Endodermal cell (in vitro differentiated cells): ENCODE data around the gene RRM2. TPM values are rescaled to one million over a fixed set of nuclear protein-coding genes. Genes with fewer than 3 reads are reported as not detected.

Experiments used
- DNase-seq: peaks from one replicate; pipeline ENCODE4 v3.0.0-alpha.2; 2017
- H3K27ac ChIP-seq: 2 replicates; pipeline ENCODE4 v1.5.1; 2013; ENCODE audit warnings: mild to moderate bottlenecking, low read depth, low read length, moderate library complexity
- H3K27me3 ChIP-seq: 2 replicates; pipeline ENCODE4 v1.6.1; 2013; ENCODE audit warnings: mild to moderate bottlenecking, low read length, moderate library complexity; ENCODE audit not compliant: insufficient read depth, control insufficient read depth, poor library complexity, severe bottlenecking
- H3K36me3 ChIP-seq: 2 replicates; pipeline ENCODE4 v1.7.0; 2013; ENCODE audit warnings: mild to moderate bottlenecking, low read length, moderate library complexity; ENCODE audit not compliant: control insufficient read depth, insufficient read depth
- H3K4me1 ChIP-seq: one replicate; pipeline ENCODE4 v1.7.0; 2013; ENCODE audit warnings: low read length; ENCODE audit not compliant: control insufficient read depth, insufficient read depth
- H3K4me3 ChIP-seq: 2 replicates; pipeline ENCODE4 v1.5.1; 2013; ENCODE audit warnings: mild to moderate bottlenecking, low read length, moderate library complexity
- H3K9ac ChIP-seq: 2 replicates; pipeline ENCODE4 v1.6.1; 2013; ENCODE audit warnings: mild to moderate bottlenecking, low read length, moderate library complexity; ENCODE audit not compliant: poor library complexity, severe bottlenecking; ENCODE audit errors: extremely low read depth
- H3K9me3 ChIP-seq: 2 replicates; pipeline ENCODE4 v1.6.1; 2013; ENCODE audit warnings: mild to moderate bottlenecking, low read length, moderate library complexity; ENCODE audit not compliant: control insufficient read depth
- H3K27ac Mint-ChIP-seq: 2 replicates; pipeline ENCODE4 v1.8.0; 2020; ENCODE audit warnings: mixed read lengths
- H3K27me3 Mint-ChIP-seq: 2 replicates; pipeline ENCODE4 v1.8.0; 2021; ENCODE audit warnings: mild to moderate bottlenecking, mixed read lengths; ENCODE audit not compliant: insufficient read depth
- H3K36me3 Mint-ChIP-seq: 2 replicates; pipeline ENCODE4 v1.8.0; 2020; ENCODE audit warnings: low read depth, mixed read lengths
- H3K4me1 Mint-ChIP-seq: 2 replicates; pipeline ENCODE4 v1.8.0; 2020; ENCODE audit warnings: mixed read lengths
- H3K4me3 Mint-ChIP-seq: 2 replicates; pipeline ENCODE4 v1.8.0; 2020; ENCODE audit warnings: mild to moderate bottlenecking, moderate library complexity, mixed read lengths
- H3K9me3 Mint-ChIP-seq: 2 replicates; pipeline ENCODE4 v1.8.0; 2020; ENCODE audit warnings: mild to moderate bottlenecking, mixed read lengths
- WGBS, 2 experiments: methylation state at CpG; one replicate each; pipeline versions ENCODE4 v1.1.5 to v1.1.7; 2013; ENCODE audit warnings: missing lambda C conversion rate in 2 of 2, mixed read lengths in 1 of 2; ENCODE audit not compliant: insufficient coverage in 1 of 2, insufficient read length in 1 of 2; 5-methylcytosine and 5-hydroxymethylcytosine counted together
- total RNA-seq, 2 donors: library from RNA; stranded (reverse); fragmentation: NEBNext Ultra II Directional in 1 of 2; extraction: Animal tissue kit (Norgen Biotek cat#: 25700) in 1 of 2; gene quantifications; 2 replicates in 1 of 2; 3 replicates in 1 of 2; pipeline ENCODE4 v1.2.1, GENCODE V29; 2021
- TF ChIP-seq, protein P1 (sequence below): fragments of 200-600 bp; sonication (generic); conservative IDR thresholded peaks from 2 replicates; pipeline ENCODE4 v1.5.0; 2021; ENCODE audit warnings: antibody characterized with exemption, mild to moderate bottlenecking

RRM2 gene
- total RNA-seq, 2 donors from 2014 or later = 142 to 157 TPM

DNA sequence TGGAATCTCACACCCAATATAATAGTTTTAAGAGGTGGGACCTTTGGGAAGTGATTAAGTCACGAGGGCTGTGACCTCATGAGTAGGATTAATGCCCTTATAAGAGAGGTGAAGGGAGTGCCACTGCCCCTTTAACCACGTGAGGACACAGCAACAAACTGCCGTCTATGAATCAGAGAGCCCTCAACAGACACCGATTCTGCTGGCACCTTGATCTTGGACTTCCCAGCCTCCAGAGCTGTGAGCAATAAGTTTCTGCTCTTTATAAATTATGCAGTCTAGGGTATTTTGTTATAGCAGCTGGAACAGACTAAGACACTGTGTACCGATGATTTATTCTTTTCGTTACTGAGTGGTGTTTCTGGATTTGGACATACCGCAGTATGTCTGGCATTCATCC lies 56.2 kb downstream of the RRM2 start:
- Mint-ChIP-seq H3K27ac (no peak overlapping the region), H3K36me3 (peaks cover 4% of the 10 kb centered on the region), H3K27me3 (no peaks in the 10 kb centered on the region), H3K9me3 (peaks cover 3% of the 10 kb centered on the region), H3K4me3 (no peak overlapping the region), H3K4me1 (no peaks in the 10 kb centered on the region)
- Histone ChIP-seq H3K9me3 (no peaks in the 10 kb centered on the region), H3K27ac (no peak overlapping the region), H3K4me3 (no peak overlapping the region), H3K4me1 (no peaks in the 10 kb centered on the region), H3K27me3 (no peaks in the 10 kb centered on the region), H3K36me3 (no peaks in the 10 kb centered on the region), H3K9ac (no peak overlapping the region)
- TF ChIP-seq, protein P1, sequence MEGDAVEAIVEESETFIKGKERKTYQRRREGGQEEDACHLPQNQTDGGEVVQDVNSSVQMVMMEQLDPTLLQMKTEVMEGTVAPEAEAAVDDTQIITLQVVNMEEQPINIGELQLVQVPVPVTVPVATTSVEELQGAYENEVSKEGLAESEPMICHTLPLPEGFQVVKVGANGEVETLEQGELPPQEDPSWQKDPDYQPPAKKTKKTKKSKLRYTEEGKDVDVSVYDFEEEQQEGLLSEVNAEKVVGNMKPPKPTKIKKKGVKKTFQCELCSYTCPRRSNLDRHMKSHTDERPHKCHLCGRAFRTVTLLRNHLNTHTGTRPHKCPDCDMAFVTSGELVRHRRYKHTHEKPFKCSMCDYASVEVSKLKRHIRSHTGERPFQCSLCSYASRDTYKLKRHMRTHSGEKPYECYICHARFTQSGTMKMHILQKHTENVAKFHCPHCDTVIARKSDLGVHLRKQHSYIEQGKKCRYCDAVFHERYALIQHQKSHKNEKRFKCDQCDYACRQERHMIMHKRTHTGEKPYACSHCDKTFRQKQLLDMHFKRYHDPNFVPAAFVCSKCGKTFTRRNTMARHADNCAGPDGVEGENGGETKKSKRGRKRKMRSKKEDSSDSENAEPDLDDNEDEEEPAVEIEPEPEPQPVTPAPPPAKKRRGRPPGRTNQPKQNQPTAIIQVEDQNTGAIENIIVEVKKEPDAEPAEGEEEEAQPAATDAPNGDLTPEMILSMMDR = no peak
- WGBS, 2 experiments = 91 to 93% methylated on average over 7 of the region's 7 CpGs
- DNase-seq = no peak

DNA sequence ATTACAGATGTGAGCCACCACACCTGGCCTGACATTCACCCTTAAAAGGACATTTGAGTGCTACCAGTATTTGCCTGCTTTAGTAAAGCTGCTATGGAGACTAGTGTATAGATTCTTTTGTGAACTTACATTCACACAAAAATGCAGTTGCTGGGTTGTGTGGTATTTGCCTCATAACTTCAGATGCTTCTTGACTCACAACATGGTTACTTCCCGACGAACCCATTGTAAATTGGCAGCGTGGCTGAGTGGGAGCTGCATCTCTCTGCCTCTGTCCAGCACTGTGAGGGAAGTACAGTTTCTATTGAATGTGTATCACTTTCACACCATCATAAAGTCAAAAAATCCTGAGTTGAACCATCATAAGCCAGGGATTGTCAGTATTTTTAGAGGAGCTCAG lies 56.9 kb downstream of the RRM2 start:
- H3K9me3 ChIP-seq = no peaks in the 10 kb centered on the region
- no peaks in the 10 kb centered on the region for H3K4me1 ChIP-seq
- DNase-seq = no peak
- no peak overlapping the region for H3K27ac Mint-ChIP-seq
- no peaks in the 10 kb centered on the region for H3K27me3 ChIP-seq
- TF ChIP-seq, protein P1 = no peak
- H3K4me3 ChIP-seq = no peak overlapping the region
- no peak overlapping the region for H3K9ac ChIP-seq
- no peaks in the 10 kb centered on the region for H3K27me3 Mint-ChIP-seq
- peaks cover 3% of the 10 kb centered on the region for H3K9me3 Mint-ChIP-seq
- H3K4me1 Mint-ChIP-seq = no peaks in the 10 kb centered on the region
- WGBS, 2 experiments = 83% methylated on average over 3 of the region's 3 CpGs; no CpG with 5 or more reads in 1 of the 2 experiments
- H3K36me3 Mint-ChIP-seq = peaks cover 4% of the 10 kb centered on the region
- H3K27ac ChIP-seq = peak overlapping the region; percentile 83
- H3K36me3 ChIP-seq = no peaks in the 10 kb centered on the region
- no peak overlapping the region for H3K4me3 Mint-ChIP-seq

DNA sequence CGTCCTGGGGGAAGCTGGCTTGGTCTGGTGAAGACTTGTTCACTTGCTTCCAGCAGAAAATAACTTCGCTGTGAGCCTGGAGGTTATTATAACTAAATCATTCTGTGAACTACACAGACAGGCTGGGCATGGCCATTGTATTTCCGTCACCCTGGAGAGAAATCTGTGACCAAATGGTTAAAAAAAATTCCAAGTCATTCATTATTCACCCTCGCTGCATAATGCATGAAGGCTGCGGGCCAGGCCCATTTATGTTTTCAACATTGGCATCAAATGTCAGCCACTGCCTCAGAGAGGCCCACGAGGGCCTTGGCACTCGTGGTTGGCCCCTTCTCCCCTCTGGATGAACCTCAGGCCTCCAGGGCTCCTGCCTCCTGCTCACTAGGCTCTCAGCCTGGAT lies 57.7 kb downstream of the RRM2 start:
- no peak for DNase-seq
- no peaks in the 10 kb centered on the region for H3K36me3 ChIP-seq
- no peak overlapping the region for H3K9ac ChIP-seq
- Mint-ChIP-seq H3K27ac (no peak overlapping the region), H3K27me3 (no peaks in the 10 kb centered on the region), H3K36me3 (peaks cover 4% of the 10 kb centered on the region), H3K9me3 (peaks cover 3% of the 10 kb centered on the region), H3K4me3 (no peak overlapping the region), H3K4me1 (no peaks in the 10 kb centered on the region)
- H3K4me3 ChIP-seq = no peak overlapping the region
- H3K27ac ChIP-seq = peak overlapping the region; percentile 83
- no peaks in the 10 kb centered on the region for H3K9me3 ChIP-seq
- no peaks in the 10 kb centered on the region for H3K4me1 ChIP-seq
- H3K27me3 ChIP-seq = no peaks in the 10 kb centered on the region
- TF ChIP-seq, protein P1 = no peak
- 87 to 88% methylated on average over 7 of the region's 7 CpGs for WGBS, 2 experiments

Other genes starting within 250 kb of the RRM2 start
- 1 to 10 TPM; 2.7 to 2.9 TPM for gene GRHL1, start 171.0 kb upstream of the RRM2 start, total RNA-seq
- gene KLF11, start 79.2 kb upstream of the RRM2 start, total RNA-seq = 10 to 100 TPM in 1 of 2 donors, 1 to 10 TPM in 1; 9.3 to 13.1 TPM
- under 1 TPM; 0.29 to 0.44 TPM for gene CYS1, start 42.3 kb upstream of the RRM2 start, total RNA-seq
- gene HPCAL1, start 180.2 kb downstream of the RRM2 start, total RNA-seq = 1 to 10 TPM; 6.8 to 8.1 TPM